GM10266 (cell line): ENCODE measurements around the gene TBX5.
A peak's percentile ranks its signal among the peaks of the same experiment; 100 is the strongest.

Experiments
- DNase-seq: peaks from one replicate; pipeline ENCODE4 v3.0.0; 2012; ENCODE audit errors: extremely low spot score
- TF ChIP-seq, protein P1 (sequence below): IDR thresholded peaks from 2 replicates; pipeline ENCODE4 v1.5.1; 2012; ENCODE audit warnings: mild to moderate bottlenecking, low read depth; ENCODE audit not compliant: control insufficient read depth, insufficient read depth; ENCODE audit errors: missing control alignments

The TBX5 gene

DNA sequence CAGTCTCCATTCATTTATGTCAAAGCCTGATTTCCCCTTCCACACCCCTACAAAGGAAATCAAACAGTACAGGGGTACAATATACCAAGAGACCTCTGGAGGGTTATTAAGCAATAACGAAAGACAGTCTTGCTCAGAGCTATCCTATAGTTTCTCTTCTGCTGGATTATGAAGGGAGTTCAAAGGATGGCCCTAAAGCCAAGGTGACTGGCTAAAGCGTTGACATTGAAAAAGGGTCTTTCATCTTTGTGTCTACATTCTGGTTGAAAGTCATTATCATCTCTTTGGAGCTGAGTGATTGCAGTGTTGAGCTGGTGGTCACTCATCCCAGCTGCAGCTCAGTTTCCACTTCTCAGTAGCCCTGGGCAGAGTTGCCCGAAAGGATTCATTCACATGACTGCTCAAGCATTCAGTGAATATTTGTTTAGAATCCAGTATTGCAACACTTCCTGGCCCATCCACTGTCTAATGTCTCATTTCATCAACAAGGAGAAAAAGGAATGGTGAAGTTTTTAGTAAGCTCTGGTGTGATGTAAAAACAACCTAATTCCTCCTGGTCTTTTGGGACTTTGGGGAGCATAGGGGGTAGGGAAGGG lies 19.2 kb upstream of the TBX5 start:
- no peak for DNase-seq
- TF ChIP-seq, protein P1, sequence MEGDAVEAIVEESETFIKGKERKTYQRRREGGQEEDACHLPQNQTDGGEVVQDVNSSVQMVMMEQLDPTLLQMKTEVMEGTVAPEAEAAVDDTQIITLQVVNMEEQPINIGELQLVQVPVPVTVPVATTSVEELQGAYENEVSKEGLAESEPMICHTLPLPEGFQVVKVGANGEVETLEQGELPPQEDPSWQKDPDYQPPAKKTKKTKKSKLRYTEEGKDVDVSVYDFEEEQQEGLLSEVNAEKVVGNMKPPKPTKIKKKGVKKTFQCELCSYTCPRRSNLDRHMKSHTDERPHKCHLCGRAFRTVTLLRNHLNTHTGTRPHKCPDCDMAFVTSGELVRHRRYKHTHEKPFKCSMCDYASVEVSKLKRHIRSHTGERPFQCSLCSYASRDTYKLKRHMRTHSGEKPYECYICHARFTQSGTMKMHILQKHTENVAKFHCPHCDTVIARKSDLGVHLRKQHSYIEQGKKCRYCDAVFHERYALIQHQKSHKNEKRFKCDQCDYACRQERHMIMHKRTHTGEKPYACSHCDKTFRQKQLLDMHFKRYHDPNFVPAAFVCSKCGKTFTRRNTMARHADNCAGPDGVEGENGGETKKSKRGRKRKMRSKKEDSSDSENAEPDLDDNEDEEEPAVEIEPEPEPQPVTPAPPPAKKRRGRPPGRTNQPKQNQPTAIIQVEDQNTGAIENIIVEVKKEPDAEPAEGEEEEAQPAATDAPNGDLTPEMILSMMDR: no peak

DNA sequence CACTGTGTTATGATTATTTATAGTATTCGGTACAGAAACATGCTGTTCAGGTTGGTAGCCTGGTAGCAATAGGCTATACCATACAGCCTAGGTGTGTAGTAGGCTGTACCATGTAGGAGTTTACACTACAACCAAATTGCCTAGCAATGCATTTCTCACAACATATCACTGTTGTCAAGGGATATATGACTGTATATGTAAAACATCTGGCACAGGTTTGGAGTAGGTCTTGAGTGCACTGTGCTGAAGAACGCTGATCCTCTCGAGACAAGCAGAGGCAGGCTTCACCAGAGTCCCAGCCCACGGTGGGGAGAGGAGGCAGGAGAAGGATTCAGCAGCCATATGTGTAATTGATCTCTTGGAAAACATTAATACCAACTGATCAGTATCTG lies 15.0 kb upstream of the TBX5 start:
- TF ChIP-seq, protein P1: no peak
- DNase-seq: no peak

DNA sequence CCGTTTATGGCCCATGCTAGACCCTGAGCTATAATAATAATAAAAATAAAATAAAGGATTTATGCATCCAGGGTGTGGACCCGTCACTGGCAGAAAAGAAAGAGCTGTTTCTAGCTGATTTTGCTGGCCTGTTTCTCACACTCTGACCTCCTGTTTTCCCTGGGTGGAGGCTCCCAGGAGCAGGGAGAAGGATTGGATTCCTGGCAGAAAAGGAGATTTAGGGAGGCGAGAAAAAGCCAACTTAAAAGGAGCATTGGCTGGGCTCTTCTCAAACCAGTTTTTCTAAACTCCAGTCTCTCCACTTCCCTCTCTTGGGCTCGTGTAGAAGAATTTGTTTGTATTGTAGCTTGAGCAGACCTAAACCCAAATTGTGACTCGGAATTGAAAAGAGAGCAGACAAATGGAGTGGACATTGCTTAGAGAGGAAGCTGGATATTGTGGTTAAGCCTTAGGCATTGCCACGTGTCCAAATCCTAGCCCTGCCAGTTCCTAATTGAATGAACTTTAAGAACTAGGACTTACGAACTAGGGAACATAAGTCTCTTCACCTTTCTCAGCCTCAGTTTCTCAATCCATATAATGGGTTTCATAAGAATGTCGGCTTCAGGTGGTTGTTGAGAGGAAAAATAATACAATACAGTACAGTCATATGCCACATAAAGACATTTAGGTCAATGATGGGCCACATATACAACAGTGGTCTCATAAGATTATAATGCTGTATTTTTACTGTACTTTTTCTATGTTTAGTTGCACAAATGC lies 14.4 kb upstream of the TBX5 start:
- TF ChIP-seq, protein P1: no peak

DNA sequence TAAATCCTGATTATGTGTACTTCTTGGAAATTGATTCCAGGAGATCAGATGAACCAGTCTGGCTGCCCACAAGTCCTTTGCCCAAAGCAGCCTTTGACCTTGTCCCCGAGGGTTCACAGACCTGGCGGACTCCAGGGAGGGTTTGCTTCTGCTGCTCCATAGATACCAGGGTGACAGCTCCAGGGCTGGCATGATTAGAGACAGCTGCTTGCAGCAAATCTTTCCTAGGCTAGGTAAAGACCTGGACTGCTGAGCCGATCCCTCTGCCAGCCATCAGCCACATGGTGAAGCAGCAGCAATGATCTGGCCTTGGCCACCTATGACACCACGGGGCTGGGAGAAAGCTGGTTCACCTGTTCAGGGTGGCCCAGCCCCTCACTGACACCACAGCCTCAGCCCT lies 10.1 kb upstream of the TBX5 start:
- TF ChIP-seq, protein P1: no peak

More for the DNA sequence above, 14.4 kb upstream of the TBX5 start:
- no peak for DNase-seq

DNA sequence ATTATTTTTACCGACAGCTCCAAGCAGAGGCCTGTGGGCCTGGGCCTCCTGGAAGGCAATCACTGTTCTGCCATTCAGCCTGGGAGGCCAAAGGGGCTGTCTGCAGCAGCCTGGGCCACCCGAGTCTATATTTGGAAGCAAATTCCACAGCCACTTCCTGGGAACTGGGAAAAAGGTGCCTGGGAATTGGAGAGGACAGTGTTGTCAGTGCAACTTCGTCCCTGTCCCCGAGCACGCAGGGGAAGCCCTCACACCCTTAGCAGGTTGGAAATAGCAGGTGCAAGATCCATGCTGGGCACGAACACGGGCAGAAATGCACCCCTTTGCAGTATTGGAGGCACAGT lies 9.6 kb upstream of the TBX5 start:
- TF ChIP-seq, protein P1: no peak
- DNase-seq: no peak

More for the DNA sequence above, 10.1 kb upstream of the TBX5 start:
- peak; percentile 12 for DNase-seq

DNA sequence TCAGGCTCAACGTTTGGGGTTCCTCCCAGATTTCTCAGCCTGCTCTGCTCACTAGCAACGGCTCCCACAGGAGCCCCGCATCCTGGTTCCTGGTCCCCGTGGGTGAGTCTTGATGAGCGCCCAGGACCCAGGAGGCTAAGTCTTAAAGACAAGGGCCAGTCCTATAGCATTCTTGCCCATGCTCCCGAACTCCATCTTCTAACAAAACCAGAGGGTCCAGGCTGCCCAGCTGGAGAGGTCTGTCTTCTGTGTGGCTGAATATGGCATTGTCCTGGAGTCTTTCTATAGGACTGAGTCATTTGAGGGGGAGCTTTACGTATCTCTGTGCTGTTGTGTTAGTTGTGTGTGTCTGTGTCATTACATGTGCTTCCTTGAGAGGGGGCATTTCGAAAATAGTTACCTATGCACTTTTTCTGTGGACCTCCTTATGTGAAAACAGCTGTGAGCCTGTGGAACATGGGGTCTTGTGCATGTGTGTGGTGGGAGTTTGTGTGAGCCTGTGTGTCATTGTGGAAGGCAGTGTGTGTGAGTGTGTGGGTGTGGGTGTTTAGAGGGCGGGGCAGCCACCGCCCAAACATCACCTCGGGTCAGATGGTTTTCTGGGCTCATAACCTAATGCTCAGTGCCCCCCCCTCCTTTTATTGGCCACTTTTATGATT lies 9.1 kb upstream of the TBX5 start:
- TF ChIP-seq, protein P1: no peak
- DNase-seq: no peak
